ENCODE data around the gene HNRNPK. TPM values are rescaled to one million over a fixed set of nuclear protein-coding genes. Genes with fewer than 3 reads are reported as not detected.

Gene HNRNPK
- total and polyA plus RNA-seq, 2 of the 13 experiments (the other 11 are each of a cell fraction or from before 2014, with no cell fraction given): 321 to 712 TPM

DNA sequence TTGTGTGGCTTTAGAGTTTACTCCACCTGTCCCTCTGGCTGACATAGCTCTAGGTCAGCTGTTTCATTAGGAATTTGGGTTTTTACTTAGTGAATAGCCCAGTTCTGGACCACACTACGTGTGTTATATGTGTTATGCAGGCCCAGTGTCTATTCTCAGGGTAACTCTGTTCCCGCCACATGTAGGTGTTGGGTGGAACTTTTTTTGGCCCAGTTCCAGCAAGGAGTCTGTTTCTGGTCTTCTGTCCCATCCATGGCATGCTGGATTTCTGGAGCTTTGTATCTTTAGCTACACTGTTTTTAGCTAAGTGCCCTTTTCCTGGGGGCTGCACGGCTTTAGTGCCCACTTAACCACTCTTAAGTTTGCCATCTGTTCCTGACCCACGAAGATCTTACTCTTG, 16.1 kb upstream of the HNRNPK start:
- no peak overlapping the region for H3K9ac ChIP-seq (ENCODE audit: insufficient read depth, low read depth, low read length)
- TF ChIP-seq, protein P1, sequence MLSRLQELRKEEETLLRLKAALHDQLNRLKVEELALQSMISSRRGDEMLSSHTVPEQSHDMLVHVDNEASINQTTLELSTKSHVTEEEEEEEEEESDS (CRISPR knock-in tag; IDR thresholded peaks at IDR 0.05; ENCODE audit: borderline replicate concordance): no peak
- TF ChIP-seq ZNF780A (CRISPR knock-in tag; IDR thresholded peaks at IDR 0.05) (no peak), CHCHD3 (CRISPR knock-in tag; IDR thresholded peaks at IDR 0.05) (no peak), NR1H2 (CRISPR knock-in tag; IDR thresholded peaks at IDR 0.05; ENCODE audit: borderline replicate concordance, low read depth) (no peak), FOXK1 (CRISPR knock-in tag; IDR thresholded peaks at IDR 0.05; ENCODE audit: borderline replicate concordance, low read depth) (no peak), HIVEP1 (CRISPR knock-in tag; IDR thresholded peaks at IDR 0.05) (no peak), FIP1L1 (IDR thresholded peaks at IDR 0.05; ENCODE audit: borderline replicate concordance, insufficient read depth, low read depth, low read length) (no peak)
- TF ChIP-seq, protein P2, sequence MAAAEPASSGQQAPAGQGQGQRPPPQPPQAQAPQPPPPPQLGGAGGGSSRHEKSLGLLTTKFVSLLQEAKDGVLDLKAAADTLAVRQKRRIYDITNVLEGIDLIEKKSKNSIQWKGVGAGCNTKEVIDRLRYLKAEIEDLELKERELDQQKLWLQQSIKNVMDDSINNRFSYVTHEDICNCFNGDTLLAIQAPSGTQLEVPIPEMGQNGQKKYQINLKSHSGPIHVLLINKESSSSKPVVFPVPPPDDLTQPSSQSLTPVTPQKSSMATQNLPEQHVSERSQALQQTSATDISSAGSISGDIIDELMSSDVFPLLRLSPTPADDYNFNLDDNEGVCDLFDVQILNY (CRISPR knock-in tag; conservative IDR thresholded peaks at IDR 0.05): no peak
- TF ChIP-seq, protein P3, sequence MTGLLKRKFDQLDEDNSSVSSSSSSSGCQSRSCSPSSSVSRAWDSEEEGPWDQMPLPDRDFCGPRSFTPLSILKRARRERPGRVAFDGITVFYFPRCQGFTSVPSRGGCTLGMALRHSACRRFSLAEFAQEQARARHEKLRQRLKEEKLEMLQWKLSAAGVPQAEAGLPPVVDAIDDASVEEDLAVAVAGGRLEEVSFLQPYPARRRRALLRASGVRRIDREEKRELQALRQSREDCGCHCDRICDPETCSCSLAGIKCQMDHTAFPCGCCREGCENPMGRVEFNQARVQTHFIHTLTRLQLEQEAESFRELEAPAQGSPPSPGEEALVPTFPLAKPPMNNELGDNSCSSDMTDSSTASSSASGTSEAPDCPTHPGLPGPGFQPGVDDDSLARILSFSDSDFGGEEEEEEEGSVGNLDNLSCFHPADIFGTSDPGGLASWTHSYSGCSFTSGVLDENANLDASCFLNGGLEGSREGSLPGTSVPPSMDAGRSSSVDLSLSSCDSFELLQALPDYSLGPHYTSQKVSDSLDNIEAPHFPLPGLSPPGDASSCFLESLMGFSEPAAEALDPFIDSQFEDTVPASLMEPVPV (CRISPR knock-in tag; IDR thresholded peaks at IDR 0.05): no peak
- TF ChIP-seq, protein P4, sequence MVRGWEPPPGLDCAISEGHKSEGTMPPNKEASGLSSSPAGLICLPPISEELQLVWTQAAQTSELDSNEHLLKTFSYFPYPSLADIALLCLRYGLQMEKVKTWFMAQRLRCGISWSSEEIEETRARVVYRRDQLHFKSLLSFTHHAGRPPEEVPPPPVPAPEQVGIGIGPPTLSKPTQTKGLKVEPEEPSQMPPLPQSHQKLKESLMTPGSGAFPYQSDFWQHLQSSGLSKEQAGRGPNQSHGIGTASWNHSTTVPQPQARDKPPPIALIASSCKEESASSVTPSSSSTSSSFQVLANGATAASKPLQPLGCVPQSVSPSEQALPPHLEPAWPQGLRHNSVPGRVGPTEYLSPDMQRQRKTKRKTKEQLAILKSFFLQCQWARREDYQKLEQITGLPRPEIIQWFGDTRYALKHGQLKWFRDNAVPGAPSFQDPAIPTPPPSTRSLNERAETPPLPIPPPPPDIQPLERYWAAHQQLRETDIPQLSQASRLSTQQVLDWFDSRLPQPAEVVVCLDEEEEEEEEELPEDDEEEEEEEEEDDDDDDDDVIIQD (CRISPR knock-in tag; IDR thresholded peaks at IDR 0.05; ENCODE audit: low read depth): no peak
- TF ChIP-seq, protein P5, sequence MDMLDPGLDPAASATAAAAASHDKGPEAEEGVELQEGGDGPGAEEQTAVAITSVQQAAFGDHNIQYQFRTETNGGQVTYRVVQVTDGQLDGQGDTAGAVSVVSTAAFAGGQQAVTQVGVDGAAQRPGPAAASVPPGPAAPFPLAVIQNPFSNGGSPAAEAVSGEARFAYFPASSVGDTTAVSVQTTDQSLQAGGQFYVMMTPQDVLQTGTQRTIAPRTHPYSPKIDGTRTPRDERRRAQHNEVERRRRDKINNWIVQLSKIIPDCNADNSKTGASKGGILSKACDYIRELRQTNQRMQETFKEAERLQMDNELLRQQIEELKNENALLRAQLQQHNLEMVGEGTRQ (IDR thresholded peaks at IDR 0.05; ENCODE audit: low read depth, low read length): no peak
- TF ChIP-seq, protein P5 (CRISPR knock-in tag; IDR thresholded peaks at IDR 0.05; ENCODE audit: borderline replicate concordance): no peak

More for the DNA sequence above, 16.1 kb upstream of the HNRNPK start:
- intact Hi-C loops (cut with micrococcal nuclease; ENCODE audit: unreplicated experiment) (no loop called here), in situ Hi-C loops (cut with HindIII; ENCODE audit: extremely low pct_ligation_motif_present, low pct_unique_long_range_greater_than_20kb) (no loop called here)
- ChIA-PET CTCF (ENCODE audit: low intra/inter-chr PET ratio, low total read pairs) (no interaction called here), POLR2A (no interaction called here)
- Histone ChIP-seq H3K4me3 (replicated peaks in 1 of 3; ENCODE audit: insufficient read depth in 1 of 3, low read depth in 2 of 3, low read length in 3 of 3) (no peak overlapping the region), H3K36me3 (replicated peaks in 1 of 2; ENCODE audit: control insufficient read depth in 1 of 2, insufficient read depth in 2 of 2, low read length in 2 of 2) (peaks cover 0 to 10% of the 10 kb centered on the region in 2 experiments; a peak in 3 of 5 replicates), H3K9me3 (ENCODE audit: low read length) (no peaks in the 10 kb centered on the region), H3K27me3 (ENCODE audit: control insufficient read depth in 1 of 2, insufficient read depth in 2 of 2, low read length in 2 of 2) (no peaks in the 10 kb centered on the region), H3K27ac (ENCODE audit: extremely low read length, insufficient read depth, low read length) (no peak overlapping the region), H3K4me2 (ENCODE audit: low read depth, low read length) (no peak overlapping the region), H2AFZ (ENCODE audit: low read length) (no peak overlapping the region), H4K20me1 (ENCODE audit: insufficient read depth, low read length) (no peaks in the 10 kb centered on the region), H3K79me2 (ENCODE audit: insufficient read depth, low read length) (peaks cover 15% of the 10 kb centered on the region), H3K4me1 (ENCODE audit: insufficient read depth, low read length) (peaks cover 20% of the 10 kb centered on the region)
- no TSS peak for BruUV-seq (replicated peaks)
- ATAC-seq: no peak
- 99% methylated on average over 4 of the region's 4 CpGs for WGBS (ENCODE audit: low lambda C conversion rate)
- no peak for FAIRE-seq
- DNase-seq (ENCODE audit: low spot score): no peak

All from HepG2 (cell line).